ENCODE data around the gene TMEM200C.

GRCh38 chr18:5872886-5873285 lies 22.4 kb downstream of the TMEM200C start:
- TF ChIP-seq CTCF (IDR thresholded peaks at IDR 0.05; ENCODE audit: insufficient read depth, low read length, poor library complexity, severe bottlenecking) (no peak), EZH2phosphoT487 (conservative IDR thresholded peaks at IDR 0.05; ENCODE audit: low read length) (no peak)
